ENCODE results near the gene CRB3. TPM values are rescaled to one million over a fixed set of nuclear protein-coding genes. Genes with fewer than 3 reads are reported as not detected.

CRB3 gene
- polyA plus RNA-seq, 1 donor (not counting 4 experiments of a cell fraction or from before 2014, with no cell fraction given): 6.1 TPM

DNA sequence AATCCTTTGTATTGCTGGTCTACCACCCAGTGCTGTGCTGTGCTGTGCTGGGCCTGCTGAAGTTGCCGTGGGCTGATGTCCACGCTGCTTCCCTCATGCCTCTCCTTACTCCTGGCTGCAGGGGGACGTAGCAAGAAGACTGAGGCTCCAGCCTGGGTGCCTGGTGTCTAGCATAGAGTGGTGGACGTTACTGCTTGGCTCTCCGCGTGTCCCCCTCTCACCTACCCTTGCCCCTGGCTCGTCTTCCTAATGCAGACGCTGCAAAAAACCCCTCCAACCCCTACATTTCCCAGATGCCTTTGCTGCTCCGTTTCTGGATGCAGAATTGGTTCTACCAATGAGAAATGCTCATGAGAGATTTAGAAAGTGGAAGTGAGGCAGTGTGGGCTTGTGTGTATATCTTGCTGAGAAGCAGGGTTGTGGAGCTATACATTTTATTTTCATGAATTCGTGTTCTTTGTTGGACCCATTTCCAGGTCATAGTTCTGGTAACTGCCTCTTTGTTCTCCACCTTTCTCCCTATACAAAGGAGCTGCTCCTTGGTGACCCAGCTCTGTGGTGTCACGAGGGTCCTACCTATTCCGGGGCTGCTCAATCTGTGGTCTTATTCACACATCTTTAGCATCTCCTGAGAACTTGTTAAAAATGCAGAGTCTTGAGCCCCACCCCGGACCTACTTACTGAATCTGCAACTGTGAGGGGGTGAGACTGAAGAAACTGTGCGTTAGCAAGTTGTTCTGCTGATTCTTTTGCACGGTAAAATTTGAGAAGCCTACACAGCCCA, 25.4 kb downstream of the CRB3 start:
- no peaks in the 10 kb centered on the region for H3K79me2 ChIP-seq (ENCODE audit: control insufficient read depth, insufficient read depth, low read length)
- FAIRE-seq: no peak
- dilution Hi-C loops (cut with MboI; ENCODE audit: extremely low pct_ligation_motif_present, low sequenced_read_pairs): no loop called here
- TF ChIP-seq EZH2 (IDR thresholded peaks at IDR 0.05; ENCODE audit: low read length) (no peak), CTCF (optimal IDR thresholded peaks at IDR 0.05 in 1 of 3, IDR thresholded peaks at IDR 0.05 in 1 of 3, conservative IDR thresholded peaks at IDR 0.05 in 1 of 3; ENCODE audit: extremely low read depth in 1 of 3, insufficient read depth in 2 of 3, low read length in 3 of 3) (no peak)
- H3K4me3 ChIP-seq (ENCODE audit: control insufficient read depth in 2 of 3, extremely low read depth in 1 of 3, insufficient read depth in 2 of 3, low read depth in 1 of 3, low read length in 3 of 3): no peak overlapping the region
- no peaks in the 10 kb centered on the region for H3K36me3 ChIP-seq (ENCODE audit: control insufficient read depth in 2 of 2, extremely low read depth in 1 of 2, insufficient read depth in 2 of 2, low read length in 2 of 2)
- H3K9me1 ChIP-seq (ENCODE audit: control insufficient read depth, extremely low read depth, insufficient read depth, low read length): no peaks in the 10 kb centered on the region
- H3K27ac ChIP-seq (ENCODE audit: control insufficient read depth, insufficient read depth, low read length): no peak overlapping the region
- H2AFZ ChIP-seq (ENCODE audit: control insufficient read depth, low read length): no peak overlapping the region
- no peak overlapping the region for H3K9ac ChIP-seq (ENCODE audit: control insufficient read depth, extremely low read depth, insufficient read depth, low read length)
- no peaks in the 10 kb centered on the region for H3K9me3 ChIP-seq (ENCODE audit: control insufficient read depth, low read depth, low read length)
- H3K27me3 ChIP-seq (ENCODE audit: control insufficient read depth, extremely low read depth, insufficient read depth, low read length): no peaks in the 10 kb centered on the region
- no peak for DNase-seq (ENCODE audit: low read depth, low spot score)
- H4K20me1 ChIP-seq (ENCODE audit: control insufficient read depth, extremely low read depth, insufficient read depth, low read length): no peaks in the 10 kb centered on the region
- H3K4me2 ChIP-seq (ENCODE audit: control insufficient read depth, extremely low read depth, insufficient read depth, low read depth, low read length): no peak overlapping the region
- no peaks in the 10 kb centered on the region for H3K4me1 ChIP-seq (ENCODE audit: control insufficient read depth, extremely low read depth, insufficient read depth, low read length)

- Histone ChIP-seq H3K4me2 (ENCODE audit: control insufficient read depth, extremely low read depth, insufficient read depth, low read depth, low read length) (no peak overlapping the region), H2AFZ (ENCODE audit: control insufficient read depth, low read length) (no peak overlapping the region), H3K27ac (ENCODE audit: control insufficient read depth, insufficient read depth, low read length) (no peak overlapping the region), H3K4me1 (ENCODE audit: control insufficient read depth, extremely low read depth, insufficient read depth, low read length) (no peaks in the 10 kb centered on the region), H3K79me2 (ENCODE audit: control insufficient read depth, insufficient read depth, low read length) (no peaks in the 10 kb centered on the region), H3K27me3 (ENCODE audit: control insufficient read depth, extremely low read depth, insufficient read depth, low read length) (no peaks in the 10 kb centered on the region), H3K9me3 (ENCODE audit: control insufficient read depth, low read depth, low read length) (no peaks in the 10 kb centered on the region), H3K36me3 (ENCODE audit: control insufficient read depth in 2 of 2, extremely low read depth in 1 of 2, insufficient read depth in 2 of 2, low read length in 2 of 2) (no peaks in the 10 kb centered on the region), H3K4me3 (ENCODE audit: control insufficient read depth in 2 of 3, extremely low read depth in 1 of 3, insufficient read depth in 2 of 3, low read depth in 1 of 3, low read length in 3 of 3) (no peak overlapping the region), H3K9me1 (ENCODE audit: control insufficient read depth, extremely low read depth, insufficient read depth, low read length) (no peaks in the 10 kb centered on the region), H4K20me1 (ENCODE audit: control insufficient read depth, extremely low read depth, insufficient read depth, low read length) (no peaks in the 10 kb centered on the region), H3K9ac (ENCODE audit: control insufficient read depth, extremely low read depth, insufficient read depth, low read length) (no peak overlapping the region)
- FAIRE-seq: no peak
- no peak for DNase-seq (ENCODE audit: low read depth, low spot score)
- dilution Hi-C loops (cut with MboI; ENCODE audit: extremely low pct_ligation_motif_present, low sequenced_read_pairs): no loop called here
- no peak for TF ChIP-seq EZH2 (IDR thresholded peaks at IDR 0.05; ENCODE audit: low read length)
- no peak for TF ChIP-seq CTCF (optimal IDR thresholded peaks at IDR 0.05 in 1 of 3, IDR thresholded peaks at IDR 0.05 in 1 of 3, conservative IDR thresholded peaks at IDR 0.05 in 1 of 3; ENCODE audit: extremely low read depth in 1 of 3, insufficient read depth in 2 of 3, low read length in 3 of 3)
Measured at GRCh38 chr19:6490134-6490533, 26.1 kb downstream of the CRB3 start.
